Measurements from ENCODE around the gene ALPL.
"Not testable (repeated sequence)": the region's sequence is repeated elsewhere in the genome, so short reads cannot be mapped to it uniquely, and the experiment has no call there.

The ALPL gene

GRCh38 chr1:21508580-21509350 is 458 bp upstream of the ALPL start:
- no peak for DNase-seq

- no peak for DNase-seq
These were observed 880 bp downstream of the ALPL start for GRCh38 chr1:21510113-21510493.

- no peak for DNase-seq
These were observed 1.8 kb downstream of the ALPL start for GRCh38 chr1:21510885-21511578.

- DNase-seq: no peak
These were observed 2.6 kb downstream of the ALPL start for GRCh38 chr1:21511579-21512522.

- DNase-seq: no peak
These were observed 5.0 kb downstream of the ALPL start for GRCh38 chr1:21514245-21514644.

- no peak for DNase-seq
These were observed 8.0 kb downstream of the ALPL start for GRCh38 chr1:21517161-21517589.

- DNase-seq: no peak
These were observed 8.6 kb downstream of the ALPL start for GRCh38 chr1:21517660-21518480.

GRCh38 chr1:21518774-21519455 is 9.7 kb downstream of the ALPL start:
- DNase-seq: no peak

- not testable (repeated sequence) for DNase-seq
These were observed 10.4 kb downstream of the ALPL start for GRCh38 chr1:21519486-21520070.

- no peak for DNase-seq
These were observed 11.9 kb downstream of the ALPL start for GRCh38 chr1:21520899-21521716.

- DNase-seq: no peak
These were observed 12.5 kb downstream of the ALPL start for GRCh38 chr1:21521717-21522060.

- DNase-seq: no peak
These were observed 13.4 kb downstream of the ALPL start for GRCh38 chr1:21522525-21523038.

GRCh38 chr1:21523297-21523813 is 14.1 kb downstream of the ALPL start:
- DNase-seq: no peak

- no peak for DNase-seq
These were observed 15.0 kb downstream of the ALPL start for GRCh38 chr1:21524220-21524619.

GRCh38 chr1:21524686-21525339 is 15.6 kb downstream of the ALPL start:
- no peak for DNase-seq

GRCh38 chr1:21525340-21525717 is 16.1 kb downstream of the ALPL start:
- DNase-seq: no peak

- DNase-seq: no peak
These were observed 17.2 kb downstream of the ALPL start for GRCh38 chr1:21526441-21526840.

- DNase-seq: no peak
These were observed 21.3 kb downstream of the ALPL start for GRCh38 chr1:21530368-21531016.

GRCh38 chr1:21531241-21531640 is 22.0 kb downstream of the ALPL start:
- DNase-seq: no peak
